Lung (tissue), 12 donors: ENCODE data around the gene PRKCZ. TPM values are rescaled to one million over a fixed set of nuclear protein-coding genes. Genes with fewer than 3 reads are reported as not detected.

ENCODE experiments used
- ATAC-seq: fragments of 200-7000 bp; cut with Tn5 transposase; one replicate; pipeline ENCODE4 v1.9.1; 2020; ENCODE audit warnings: moderate number of reproducible peaks; ENCODE audit not compliant: insufficient read depth, low FRiP score
- DNase-seq, 3 donors: peaks; one replicate each; pipeline ENCODE4 v3.0.0-alpha.2; 2013 to 2017
- H3K27ac ChIP-seq, 2 donors: one replicate each; pipeline ENCODE4 v1.5.1; 2013; ENCODE audit warnings: mild to moderate bottlenecking in 2 of 2, moderate library complexity in 2 of 2, control low read depth in 1 of 2, inconsistent platforms in 1 of 2, low read depth in 1 of 2, low read length in 1 of 2
- H3K27me3 ChIP-seq, 3 donors: one replicate each; pipeline ENCODE4 v1.5.1; 2013; ENCODE audit warnings: low read length in 2 of 3; ENCODE audit not compliant: control insufficient read depth in 3 of 3, insufficient read depth in 3 of 3
- H3K36me3 ChIP-seq, 4 donors: one replicate each; pipeline ENCODE4 v1.5.1; 2013; ENCODE audit warnings: low read length in 4 of 4, mild to moderate bottlenecking in 1 of 4, moderate library complexity in 1 of 4; ENCODE audit not compliant: control insufficient read depth in 4 of 4, insufficient read depth in 4 of 4
- H3K4me1 ChIP-seq, 5 donors: one replicate each; pipeline ENCODE4 v1.5.1; 2013; ENCODE audit warnings: low read length in 5 of 5, mild to moderate bottlenecking in 2 of 5, moderate library complexity in 1 of 5; ENCODE audit not compliant: control insufficient read depth in 5 of 5, insufficient read depth in 5 of 5
- H3K4me3 ChIP-seq: one replicate; pipeline ENCODE4 v1.5.1; 2013; ENCODE audit warnings: mild to moderate bottlenecking, control low read depth, moderate library complexity
- H3K9ac ChIP-seq, 2 donors: one replicate each; pipeline ENCODE4 v1.5.1; 2013; ENCODE audit warnings: low read length in 2 of 2, control low read depth in 1 of 2; ENCODE audit not compliant: insufficient read depth in 1 of 2
- H3K9me3 ChIP-seq, 4 donors: one replicate each; pipeline ENCODE4 v1.5.1; 2013; ENCODE audit warnings: low read length in 3 of 4, mild to moderate bottlenecking in 1 of 4, moderate library complexity in 1 of 4; ENCODE audit not compliant: control insufficient read depth in 4 of 4, insufficient read depth in 3 of 4
- CTCF ChIP-seq: IDR thresholded peaks from 2 replicates; pipeline ENCODE4 v1.5.1; 2012; ENCODE audit warnings: mild to moderate bottlenecking; ENCODE audit errors: control extremely low read depth, extremely low read depth
- WGBS, 2 donors: extraction: QIAGEN DNeasy Blood & Tissue Kit; methylation state at CpG; one replicate each; pipeline ENCODE4 v1.1.7; 2013; 5-methylcytosine and 5-hydroxymethylcytosine counted together
- polyA plus RNA-seq, 2 donors: library from polyadenylated mRNA; stranded (reverse); fragments of 200-250 nt; gene quantifications; one replicate each; pipeline ENCODE4 v1.2.1, GENCODE V29; 2013
- total RNA-seq, 2 donors: library from RNA; depleted of rRNA in 1 of 2; stranded (reverse); fragments of >200 nt in 1 of 2; gene quantifications; one replicate each; pipeline ENCODE4 v1.2.1, GENCODE V29; 2014 to 2021
- donor health status: control.
- donor health status: control.
- donor health status: Bipolar disorder and iron deficiency.
- donor health status: healthy.
- donor health status: DM: yes; HTN: yes; CAD: no.

The PRKCZ gene
- total and polyA plus RNA-seq, 4 donors, result 55.2 to 149 (median 117) TPM

- no peak for DNase-seq
- no peak for ATAC-seq
- Histone ChIP-seq H3K27me3 (no peaks in the 10 kb centered on the region), H3K9ac (no peak overlapping the region), H3K36me3 (no peaks in the 10 kb centered on the region), H3K4me3 (no peak overlapping the region), H3K27ac (no peak overlapping the region), H3K9me3 (no peaks in the 10 kb centered on the region), H3K4me1 (peaks cover 0 to 41% (median 13%) of the 10 kb centered on the region in 5 donors)
- 92 to 94% methylated on average over 9 of the region's 9 CpGs for WGBS, 2 donors
- TF ChIP-seq CTCF, result no peak
Observed at GRCh38 chr1:2202008-2202575, 151.9 kb downstream of the PRKCZ start.

GRCh38 chr1:2202843-2203601 is 152.8 kb downstream of the PRKCZ start:
- no peak for ATAC-seq
- Histone ChIP-seq H3K9me3 (no peaks in the 10 kb centered on the region), H3K4me1 (peaks cover 0 to 50% (median 14%) of the 10 kb centered on the region in 5 donors), H3K27ac (no peak overlapping the region), H3K36me3 (no peaks in the 10 kb centered on the region), H3K9ac (no peak overlapping the region), H3K27me3 (no peaks in the 10 kb centered on the region), H3K4me3 (no peak overlapping the region)
- no peak for TF ChIP-seq CTCF
- WGBS, 2 donors, result 92 to 96% methylated on average over 14 to 15 of the region's 15 CpGs
- DNase-seq, result no peak

- Histone ChIP-seq H3K36me3 (no peaks in the 10 kb centered on the region), H3K4me3 (no peak overlapping the region), H3K27ac (peak overlapping the region; percentile 74 to 85), H3K9me3 (no peaks in the 10 kb centered on the region), H3K9ac (peak overlapping the region in 1 of 2 donors; percentile 46), H3K4me1 (peaks cover 0 to 55% (median 22%) of the 10 kb centered on the region in 5 donors), H3K27me3 (no peaks in the 10 kb centered on the region)
- WGBS, 2 donors, result 67 to 71% methylated on average over 25 of the region's 25 CpGs
- TF ChIP-seq CTCF, result no peak
- DNase-seq (no peak), ATAC-seq (no peak)
Observed at GRCh38 chr1:2203671-2204414, 153.6 kb downstream of the PRKCZ start.
